Suprapubic skin (tissue), 4 donors: Measurements from ENCODE around the gene FLYWCH1.

ENCODE experiments used
- CTCF ChIP-seq, 2 donors: fragments of 200-600 bp in 1 of 2; fragments of 450-650 bp in 1 of 2; sonication (generic) in 1 of 2; IDR thresholded peaks; one replicate each; pipeline ENCODE4 v1.5.1; 2016 to 2019; ENCODE audit warnings: antibody characterized with exemption in 2 of 2, mild to moderate bottlenecking in 1 of 2, moderate library complexity in 1 of 2
- EP300 ChIP-seq: sonication (generic); formaldehyde crosslinking; IDR thresholded peaks from one replicate; pipeline ENCODE4 v1.6.1; 2017; ENCODE audit warnings: antibody characterized with exemption
- POLR2A ChIP-seq, 2 donors: fragments of 450-650 bp; IDR thresholded peaks; one replicate each; pipeline ENCODE4 v1.6.1; 2017; ENCODE audit warnings: antibody characterized with exemption in 2 of 2, mild to moderate bottlenecking in 2 of 2, moderate library complexity in 2 of 2
- POLR2AphosphoS5 ChIP-seq, 3 donors: sonication (generic); formaldehyde crosslinking; IDR thresholded peaks; one replicate each; pipeline ENCODE4 v1.6.1; 2017; ENCODE audit warnings: antibody characterized with exemption in 3 of 3

GRCh38 chr16:2977440-2977839 lies 65.7 kb downstream of the FLYWCH1 start:
- TF ChIP-seq CTCF (IDR thresholded peaks at IDR 0.05) (no peak), POLR2A (IDR thresholded peaks at IDR 0.05) (no peak), POLR2AphosphoS5 (IDR thresholded peaks at IDR 0.05) (no peak), EP300 (no peak)
